ENCODE results near the gene TSPAN9.

- TF ChIP-seq EZH2 (IDR thresholded peaks at IDR 0.05; ENCODE audit: borderline replicate concordance, low read length) (no peak), CTCF (IDR thresholded peaks at IDR 0.05; ENCODE audit: low read length) (no peak)
These were observed 40.1 kb upstream of the TSPAN9 start for GRCh38 chr12:3036901-3037600.

All from OCI-LY1 (cell line).